ENCODE measurements around the gene ESF1.

DNA sequence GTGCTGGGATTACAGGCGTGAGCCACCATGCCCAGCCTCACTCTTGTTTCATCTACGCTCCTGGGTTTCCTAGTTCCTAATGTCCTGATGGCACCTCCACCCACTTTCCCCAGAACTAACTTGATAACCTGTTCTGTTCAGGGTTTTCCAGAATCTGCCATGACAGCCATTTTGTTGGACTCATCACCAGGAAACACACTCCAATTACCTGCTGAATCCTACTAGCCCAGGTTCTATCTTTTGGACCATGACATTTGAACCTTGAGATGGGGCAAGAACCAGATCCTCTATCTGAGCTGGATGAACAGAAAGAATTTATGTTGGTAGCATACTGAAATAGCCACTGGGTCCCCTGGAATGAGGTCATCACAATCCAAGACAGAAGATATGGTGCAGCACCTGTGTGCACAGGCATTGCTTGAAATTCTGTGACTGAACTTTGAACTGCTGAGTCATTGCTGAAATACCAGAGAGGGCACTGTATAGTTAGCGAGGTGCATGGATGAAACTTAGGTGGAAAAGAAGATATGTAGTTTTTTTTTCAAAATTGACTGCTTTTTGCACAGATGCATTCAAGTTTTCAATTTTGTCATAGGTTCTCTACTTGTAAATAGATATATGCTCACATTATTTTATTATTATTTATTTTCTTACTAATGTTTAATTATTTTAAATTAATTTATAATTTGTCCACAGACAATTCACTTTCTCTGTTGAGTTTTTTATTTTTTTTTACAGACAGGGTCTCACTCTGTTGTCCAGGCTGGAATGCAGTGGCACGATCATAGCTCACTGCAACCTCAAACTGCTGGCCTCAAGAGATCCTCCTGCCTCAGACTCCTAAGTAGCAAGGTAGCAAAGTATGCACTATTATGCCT is 103.2 kb downstream of the ESF1 start:
- TF ChIP-seq, protein P1, sequence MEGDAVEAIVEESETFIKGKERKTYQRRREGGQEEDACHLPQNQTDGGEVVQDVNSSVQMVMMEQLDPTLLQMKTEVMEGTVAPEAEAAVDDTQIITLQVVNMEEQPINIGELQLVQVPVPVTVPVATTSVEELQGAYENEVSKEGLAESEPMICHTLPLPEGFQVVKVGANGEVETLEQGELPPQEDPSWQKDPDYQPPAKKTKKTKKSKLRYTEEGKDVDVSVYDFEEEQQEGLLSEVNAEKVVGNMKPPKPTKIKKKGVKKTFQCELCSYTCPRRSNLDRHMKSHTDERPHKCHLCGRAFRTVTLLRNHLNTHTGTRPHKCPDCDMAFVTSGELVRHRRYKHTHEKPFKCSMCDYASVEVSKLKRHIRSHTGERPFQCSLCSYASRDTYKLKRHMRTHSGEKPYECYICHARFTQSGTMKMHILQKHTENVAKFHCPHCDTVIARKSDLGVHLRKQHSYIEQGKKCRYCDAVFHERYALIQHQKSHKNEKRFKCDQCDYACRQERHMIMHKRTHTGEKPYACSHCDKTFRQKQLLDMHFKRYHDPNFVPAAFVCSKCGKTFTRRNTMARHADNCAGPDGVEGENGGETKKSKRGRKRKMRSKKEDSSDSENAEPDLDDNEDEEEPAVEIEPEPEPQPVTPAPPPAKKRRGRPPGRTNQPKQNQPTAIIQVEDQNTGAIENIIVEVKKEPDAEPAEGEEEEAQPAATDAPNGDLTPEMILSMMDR (IDR thresholded peaks at IDR 0.05), result no peak
- TF ChIP-seq EP300 (IDR thresholded peaks at IDR 0.05) (no peak), POLR2AphosphoS5 (IDR thresholded peaks at IDR 0.05) (no peak), POLR2A (IDR thresholded peaks at IDR 0.05) (no peak)

Measured in upper lobe of left lung (tissue), 4 donors.